HCT116 (cell line): Measurements from ENCODE around the gene CALD1. TPM values are rescaled to one million over a fixed set of nuclear protein-coding genes. Genes with fewer than 3 reads are reported as not detected.

ENCODE experiments used
- ATAC-seq: fragments of 200-7000 bp; cut with Tn5 transposase; 2 replicates; pipeline ENCODE4 v1.9.1; 2020; ENCODE audit warnings: mild to moderate bottlenecking, moderate library complexity
- BruUV-seq: library from RNA; stranded (reverse); fragments of 400-500 nt; replicated peaks from 2 replicates; lab custom pipeline; 2021; lab: Mats Ljungman, UMichigan
- CTCF ChIA-PET: fragments of 300-600 bp; sonication (Branson Sonifier 250); formaldehyde crosslinking; loops from one replicate; lab custom pipeline; 2021; ENCODE audit warnings: antibody characterized with exemption; lab: Charles Lee
- POLR2A ChIA-PET: fragments of 300-600, 350-600 bp; sonication (Branson Sonifier 250); formaldehyde crosslinking; loops from one replicate; lab custom pipeline; 2021; ENCODE audit warnings: antibody characterized with exemption; lab: Charles Lee
- RAD21 ChIA-PET, 2 experiments: fragments of 300-600 bp; sonication (Branson Sonifier 250); formaldehyde crosslinking; loops; one replicate each; lab custom pipeline; 2023; ENCODE audit warnings: low total read pairs in 2 of 2; ENCODE audit not compliant: uncharacterized antibody in 2 of 2, unreplicated experiment in 2 of 2, low non-redundant PET in 1 of 2; lab: Charles Lee
- DNase-seq: peaks from one replicate; pipeline ENCODE4 v3.0.0-alpha.2; 2010; ENCODE audit warnings: low read depth, low spot score
- H2AFZ ChIP-seq: fragments of 200-600 bp; shearing (Covaris generic), sonication (generic); 2 replicates; pipeline ENCODE4 v1.6.1; 2017; ENCODE audit warnings: low read depth, mixed run types, mixed read lengths, antibody characterized with exemption, low read length; ENCODE audit not compliant: poor library complexity, severe bottlenecking
- H3K27ac ChIP-seq: 2 replicates; pipeline ENCODE4 v1.5.1; 2012; ENCODE audit warnings: low read depth, low read length
- H3K27me3 ChIP-seq: fragments of 200-600 bp; sonication (generic); 2 replicates; pipeline ENCODE4 v1.6.1; 2016; ENCODE audit warnings: mixed run types, low read length, mixed read lengths; ENCODE audit not compliant: insufficient read depth
- H3K36me3 ChIP-seq, 2 experiments: fragments of 200-500 bp in 1 of 2; fragments of 200-600 bp in 1 of 2; sonication (Bioruptor generic) in 1 of 2; sonication (generic) in 1 of 2; 2 replicates each; pipeline versions ENCODE4 v1.5.1 to v1.6.1; 2014 to 2016; ENCODE audit warnings: low read length in 2 of 2, inconsistent platforms in 1 of 2, mixed read lengths in 1 of 2, mixed run types in 1 of 2; ENCODE audit not compliant: insufficient read depth in 2 of 2, control insufficient read depth in 1 of 2
- H3K4me1 ChIP-seq, 2 experiments: fragments of 200-600 bp in 1 of 2; sonication (generic) in 1 of 2; 2 replicates each; pipeline versions ENCODE4 v1.5.1 to v1.6.1; 2012 to 2017; ENCODE audit warnings: low read length in 2 of 2, inconsistent platforms in 1 of 2, mild to moderate bottlenecking in 1 of 2, mixed read lengths in 1 of 2, mixed run types in 1 of 2, moderate library complexity in 1 of 2; ENCODE audit not compliant: insufficient read depth in 2 of 2, control insufficient read depth in 1 of 2
- H3K4me2 ChIP-seq: fragments of 200-600 bp; sonication (generic); 2 replicates; pipeline ENCODE4 v1.6.1; 2017; ENCODE audit warnings: mixed run types, low read length, mixed read lengths
- H3K4me3 ChIP-seq, 2 experiments: fragments of 200-600 bp in 1 of 2; sonication (generic) in 1 of 2; replicated peaks in 1 of 2; 2 replicates each; pipeline ENCODE4 v1.5.1; 2011 to 2016; ENCODE audit warnings: low read length in 2 of 2, control low read depth in 1 of 2, low read depth in 1 of 2, mild to moderate bottlenecking in 1 of 2, mixed read lengths in 1 of 2, mixed run types in 1 of 2
- H3K79me2 ChIP-seq: fragments of 200-600 bp; sonication (generic); 2 replicates; pipeline ENCODE4 v1.6.1; 2017; ENCODE audit warnings: mild to moderate bottlenecking, mixed run types, low read length, moderate library complexity, mixed read lengths; ENCODE audit not compliant: insufficient read depth
- H3K9ac ChIP-seq: fragments of 200-600 bp; sonication (generic); 2 replicates; pipeline ENCODE4 v1.6.1; 2016; ENCODE audit warnings: low read length, mixed read lengths
- H3K9me2 ChIP-seq: fragments of 200-600 bp; sonication (generic), shearing (Covaris generic); 2 replicates; pipeline ENCODE4 v1.6.1; 2017; ENCODE audit warnings: mixed run types, mild to moderate bottlenecking, moderate library complexity; ENCODE audit not compliant: insufficient read depth
- H3K9me3 ChIP-seq, 2 experiments: fragments of 200-500 bp in 1 of 2; fragments of 200-600 bp in 1 of 2; sonication (Bioruptor generic) in 1 of 2; sonication (generic) in 1 of 2; 2 replicates each; pipeline ENCODE4 v1.6.1; 2014 to 2017; ENCODE audit warnings: low read length in 2 of 2, mixed read lengths in 2 of 2, inconsistent platforms in 1 of 2, low read depth in 1 of 2, mild to moderate bottlenecking in 1 of 2, mixed run types in 1 of 2, moderate library complexity in 1 of 2; ENCODE audit not compliant: control insufficient read depth in 1 of 2, insufficient read depth in 1 of 2
- H4K20me1 ChIP-seq: fragments of 200-600 bp; sonication (generic), shearing (Covaris generic); 2 replicates; pipeline ENCODE4 v1.6.1; 2017; ENCODE audit warnings: mixed run types, mild to moderate bottlenecking, moderate library complexity; ENCODE audit not compliant: insufficient read depth
- CEBPB ChIP-seq: IDR thresholded peaks from 2 replicates; pipeline ENCODE4 v1.6.1; 2012; ENCODE audit warnings: low read depth
- SP1 ChIP-seq: IDR thresholded peaks from 2 replicates; pipeline ENCODE4 v1.6.1; 2012; ENCODE audit warnings: low read depth
- ZFX ChIP-seq: fragments of 450-650 bp; IDR thresholded peaks from 2 replicates; pipeline ENCODE4 v1.6.1; 2017
- intact Hi-C: fragments of 100-400 bp; cut with micrococcal nuclease; formaldehyde crosslinking; loops from 2 replicates; pipeline ENCODE4 v1.10.0; 2022
- total RNA-seq: library from RNA; stranded (reverse); gene quantifications from one replicate; pipeline ENCODE4 v1.2.1, GENCODE V29; 2021; ENCODE audit not compliant: unreplicated experiment
- TF ChIP-seq, protein P1 (sequence below), 3 experiments: fragments of 200-600 bp in 1 of 3; sonication (generic) in 1 of 3; IDR thresholded peaks in 2 of 3; conservative IDR thresholded peaks in 1 of 3; 2 replicates each; pipeline ENCODE4 v1.5.1; 2012 to 2017; ENCODE audit warnings: low read depth in 2 of 3, low read length in 2 of 3, antibody characterized with exemption in 1 of 3, borderline replicate concordance in 1 of 3, control low read depth in 1 of 3, mild to moderate bottlenecking in 1 of 3, mixed read lengths in 1 of 3, mixed run types in 1 of 3, moderate library complexity in 1 of 3; ENCODE audit not compliant: insufficient read depth in 1 of 3
- TF ChIP-seq, protein P2 (sequence below): IDR thresholded peaks from 2 replicates; pipeline ENCODE4 v1.6.1; 2011; ENCODE audit warnings: mild to moderate bottlenecking, low read length, moderate library complexity; ENCODE audit not compliant: insufficient replicate concordance; ENCODE audit errors: extremely low read depth

The CALD1 gene
- total RNA-seq, 1 experiment from 2014 or later, result 66.8 TPM

DNA sequence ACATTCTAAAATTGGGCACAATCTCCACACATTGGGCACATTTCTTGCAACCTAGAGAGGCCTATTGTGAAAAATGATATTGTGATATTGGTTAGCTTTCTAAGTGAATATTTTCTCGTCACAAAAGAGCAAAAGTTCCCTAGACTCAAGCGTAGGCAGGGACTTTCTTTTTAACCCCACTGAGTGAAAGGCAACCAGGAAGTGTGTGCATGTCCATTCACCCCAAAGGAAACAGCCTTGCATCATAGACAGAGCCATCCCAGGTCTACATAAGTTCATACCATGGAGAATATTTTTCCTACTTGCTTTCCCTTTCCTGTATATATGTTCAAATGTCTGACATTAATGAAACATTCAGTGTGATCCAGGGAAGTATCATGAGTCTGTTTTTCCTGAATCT is 122.6 kb downstream of the CALD1 start:
- Histone ChIP-seq H3K4me1 (peaks cover 18 to 40% of the 10 kb centered on the region in 2 experiments), H3K36me3 (no peaks in the 10 kb centered on the region), H3K27me3 (no peaks in the 10 kb centered on the region), H3K9me2 (no peaks in the 10 kb centered on the region), H2AFZ (no peak overlapping the region), H3K79me2 (peaks cover 45% of the 10 kb centered on the region), H3K27ac (no peak overlapping the region), H3K4me2 (no peak overlapping the region), H3K9me3 (no peaks in the 10 kb centered on the region), H3K9ac (no peak overlapping the region), H4K20me1 (no peaks in the 10 kb centered on the region)
- CTCF ChIA-PET, result no interaction called here
- RAD21 ChIA-PET, result no interaction called here
- DNase-seq (no peak), ATAC-seq (no peak)
- intact Hi-C loops, result no loop called here
- BruUV-seq, result no TSS peak
- POLR2A ChIA-PET, result no interaction called here
- TF ChIP-seq, protein P1, sequence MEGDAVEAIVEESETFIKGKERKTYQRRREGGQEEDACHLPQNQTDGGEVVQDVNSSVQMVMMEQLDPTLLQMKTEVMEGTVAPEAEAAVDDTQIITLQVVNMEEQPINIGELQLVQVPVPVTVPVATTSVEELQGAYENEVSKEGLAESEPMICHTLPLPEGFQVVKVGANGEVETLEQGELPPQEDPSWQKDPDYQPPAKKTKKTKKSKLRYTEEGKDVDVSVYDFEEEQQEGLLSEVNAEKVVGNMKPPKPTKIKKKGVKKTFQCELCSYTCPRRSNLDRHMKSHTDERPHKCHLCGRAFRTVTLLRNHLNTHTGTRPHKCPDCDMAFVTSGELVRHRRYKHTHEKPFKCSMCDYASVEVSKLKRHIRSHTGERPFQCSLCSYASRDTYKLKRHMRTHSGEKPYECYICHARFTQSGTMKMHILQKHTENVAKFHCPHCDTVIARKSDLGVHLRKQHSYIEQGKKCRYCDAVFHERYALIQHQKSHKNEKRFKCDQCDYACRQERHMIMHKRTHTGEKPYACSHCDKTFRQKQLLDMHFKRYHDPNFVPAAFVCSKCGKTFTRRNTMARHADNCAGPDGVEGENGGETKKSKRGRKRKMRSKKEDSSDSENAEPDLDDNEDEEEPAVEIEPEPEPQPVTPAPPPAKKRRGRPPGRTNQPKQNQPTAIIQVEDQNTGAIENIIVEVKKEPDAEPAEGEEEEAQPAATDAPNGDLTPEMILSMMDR (IDR thresholded peaks at IDR 0.05 in 2 of 3, conservative IDR thresholded peaks at IDR 0.05 in 1 of 3; ENCODE audit: borderline replicate concordance in 1 of 3, insufficient read depth in 1 of 3, low read depth in 2 of 3, low read length in 2 of 3), result no peak
- TF ChIP-seq ZFX (no peak), CEBPB (no peak), SP1 (no peak)
- TF ChIP-seq, protein P2, sequence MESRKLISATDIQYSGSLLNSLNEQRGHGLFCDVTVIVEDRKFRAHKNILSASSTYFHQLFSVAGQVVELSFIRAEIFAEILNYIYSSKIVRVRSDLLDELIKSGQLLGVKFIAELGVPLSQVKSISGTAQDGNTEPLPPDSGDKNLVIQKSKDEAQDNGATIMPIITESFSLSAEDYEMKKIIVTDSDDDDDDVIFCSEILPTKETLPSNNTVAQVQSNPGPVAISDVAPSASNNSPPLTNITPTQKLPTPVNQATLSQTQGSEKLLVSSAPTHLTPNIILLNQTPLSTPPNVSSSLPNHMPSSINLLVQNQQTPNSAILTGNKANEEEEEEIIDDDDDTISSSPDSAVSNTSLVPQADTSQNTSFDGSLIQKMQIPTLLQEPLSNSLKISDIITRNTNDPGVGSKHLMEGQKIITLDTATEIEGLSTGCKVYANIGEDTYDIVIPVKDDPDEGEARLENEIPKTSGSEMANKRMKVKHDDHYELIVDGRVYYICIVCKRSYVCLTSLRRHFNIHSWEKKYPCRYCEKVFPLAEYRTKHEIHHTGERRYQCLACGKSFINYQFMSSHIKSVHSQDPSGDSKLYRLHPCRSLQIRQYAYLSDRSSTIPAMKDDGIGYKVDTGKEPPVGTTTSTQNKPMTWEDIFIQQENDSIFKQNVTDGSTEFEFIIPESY, result no peak
- TF ChIP-seq, all 23 proteins: peak for 0
- H3K4me3 ChIP-seq, result no peak overlapping the region
